HG03064 (cell line): Measurements from ENCODE around the gene CFP.

Source experiments
- ATAC-seq: cut with Tn5 transposase; IDR thresholded peaks from one replicate; pipeline ENCODE4 v1.9.1; 2021; ENCODE audit warnings: low read depth; ENCODE audit not compliant: unreplicated experiment

Gene CFP

DNA sequence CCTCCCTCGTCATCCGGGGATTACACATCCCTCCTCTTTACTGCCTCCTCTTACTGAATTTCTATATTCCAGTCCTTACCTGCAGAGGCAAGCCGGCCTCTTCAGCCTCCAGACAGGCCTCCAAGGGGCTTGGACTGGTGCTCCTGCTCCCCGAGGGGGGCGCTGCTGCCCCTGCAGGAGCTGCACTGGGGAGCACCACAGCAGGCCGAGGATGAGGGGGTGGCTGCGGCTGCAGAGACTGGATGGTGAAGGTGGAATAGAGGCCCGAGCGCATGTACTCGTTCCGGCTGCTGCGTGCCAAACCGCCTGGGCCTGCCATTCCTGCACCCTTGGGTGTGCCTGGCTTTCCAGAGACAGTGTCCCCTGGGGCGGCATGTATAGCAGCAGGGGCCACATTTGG, 9.1 kb upstream of the CFP start:
- ATAC-seq: no peak

DNA sequence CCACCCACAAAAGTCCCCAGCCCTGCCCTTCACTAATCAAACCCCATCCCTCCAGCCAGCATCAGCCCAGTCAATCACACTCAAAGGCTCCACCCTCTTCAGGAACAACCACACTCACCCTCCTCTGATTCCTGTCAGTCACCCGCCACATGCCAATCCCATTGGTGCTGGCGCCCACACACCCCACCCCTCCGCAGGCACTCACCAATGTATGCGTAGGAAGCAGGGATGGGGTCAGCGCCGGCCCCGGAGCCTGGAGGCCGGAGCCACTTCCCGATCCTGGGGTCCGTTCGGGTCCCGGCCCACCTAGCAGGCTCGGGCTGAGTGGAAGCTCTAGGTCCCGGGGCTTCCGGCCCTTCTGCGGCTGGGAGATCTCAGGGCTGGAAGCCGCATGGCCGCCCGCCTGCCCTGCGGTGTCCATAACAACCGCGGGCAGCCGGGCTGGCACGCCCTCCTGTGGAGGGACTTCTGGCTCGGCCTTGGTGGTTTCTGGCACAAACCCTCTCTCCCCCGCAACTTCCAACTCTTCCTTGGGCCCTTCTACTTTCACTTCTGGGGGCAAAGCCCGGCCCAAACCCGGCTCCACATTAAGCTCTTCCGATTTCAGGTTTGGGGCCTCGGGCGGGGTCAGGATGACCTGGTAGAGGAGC, 7.9 kb upstream of the CFP start:
- ATAC-seq: no peak

DNA sequence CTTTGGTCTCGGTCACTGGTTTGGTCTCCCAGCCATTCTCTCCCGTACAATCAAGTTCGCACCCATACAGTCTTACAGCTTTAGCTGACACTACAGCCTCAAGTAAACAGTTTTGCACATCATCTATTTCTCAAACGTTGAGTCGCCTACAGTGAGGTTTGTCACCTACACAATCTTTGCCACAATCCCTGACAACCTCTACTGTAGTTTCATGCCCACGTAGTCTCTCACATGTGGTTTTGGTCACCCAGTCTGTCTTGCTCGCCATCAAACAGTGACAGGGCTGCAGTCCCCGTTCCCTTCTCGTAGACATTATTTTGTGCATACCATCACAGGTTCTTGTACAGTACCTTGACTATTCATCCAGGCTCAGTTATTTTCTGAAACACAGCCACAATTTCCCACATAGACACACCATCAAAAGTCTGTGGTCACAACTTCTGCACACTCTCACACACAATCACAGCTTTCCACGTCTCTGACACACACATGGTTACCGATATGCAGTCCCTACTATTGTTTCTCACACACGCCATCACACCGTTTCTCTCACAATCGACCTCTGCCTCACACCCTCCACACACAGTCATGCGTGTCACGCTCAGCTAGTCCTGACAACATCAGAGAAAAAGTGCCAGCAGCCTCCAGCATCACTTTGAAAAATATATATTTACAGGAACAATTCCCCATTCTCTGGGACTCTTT, 5.3 kb upstream of the CFP start:
- no peak for ATAC-seq

DNA sequence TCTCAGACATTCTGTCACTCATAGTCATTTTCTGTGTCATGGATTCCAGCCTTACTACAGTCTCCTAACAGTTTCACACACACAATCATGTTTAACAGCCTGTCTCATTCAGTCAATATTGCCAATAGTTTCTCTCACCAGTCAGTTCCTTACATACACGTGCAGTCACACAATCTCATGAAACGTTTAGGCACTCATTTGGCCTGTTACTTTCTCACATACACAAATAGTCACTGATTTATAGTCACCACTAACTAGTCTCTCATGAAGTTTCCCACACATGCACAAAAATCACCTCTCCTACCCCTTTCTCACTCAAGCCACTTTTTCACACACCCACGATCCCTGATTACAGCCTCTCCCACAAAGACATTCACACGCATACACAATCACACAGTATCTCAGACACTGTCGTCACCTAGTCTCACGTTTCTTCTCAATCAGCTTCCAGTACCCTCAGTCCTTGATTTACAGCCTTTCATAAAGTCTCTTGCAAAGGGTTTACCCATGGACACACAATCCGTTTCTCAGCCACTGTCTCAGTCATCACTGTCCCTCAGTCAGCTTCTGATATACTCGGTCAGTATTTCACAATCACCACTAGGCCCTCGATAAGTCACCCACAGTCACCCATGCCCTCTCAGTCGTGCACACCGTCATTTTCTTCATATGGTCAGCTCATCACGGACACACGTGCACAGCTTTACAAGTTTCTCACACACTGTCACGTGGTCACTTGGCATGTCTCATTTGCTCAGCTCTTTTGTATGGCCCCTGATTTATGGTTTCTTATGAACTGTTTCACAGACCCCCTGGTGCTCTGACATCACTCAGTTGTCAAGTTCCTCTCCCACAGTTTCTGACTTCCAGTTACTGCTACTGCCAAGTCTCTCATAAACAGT, 4.2 kb upstream of the CFP start:
- ATAC-seq: no peak

DNA sequence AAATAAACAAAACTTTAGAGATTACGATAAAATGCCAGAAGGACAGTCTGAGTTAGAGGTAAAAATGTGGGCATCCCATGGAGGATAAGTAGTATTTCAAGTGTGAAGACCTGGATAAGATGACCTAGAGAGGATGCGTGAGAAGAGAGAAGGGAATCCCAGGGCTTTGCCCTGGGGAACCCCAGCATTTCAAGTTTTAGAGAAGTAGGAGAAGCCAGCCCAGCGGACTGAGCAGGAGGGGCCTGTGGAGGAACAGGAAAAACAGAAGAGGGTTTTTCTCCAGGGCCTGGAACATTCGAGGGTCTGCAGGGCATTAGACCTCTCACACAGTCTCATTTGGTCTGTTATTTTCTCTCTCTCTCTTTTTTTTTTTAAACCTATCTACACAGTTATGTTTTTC, 2.9 kb upstream of the CFP start:
- ATAC-seq: no peak

DNA sequence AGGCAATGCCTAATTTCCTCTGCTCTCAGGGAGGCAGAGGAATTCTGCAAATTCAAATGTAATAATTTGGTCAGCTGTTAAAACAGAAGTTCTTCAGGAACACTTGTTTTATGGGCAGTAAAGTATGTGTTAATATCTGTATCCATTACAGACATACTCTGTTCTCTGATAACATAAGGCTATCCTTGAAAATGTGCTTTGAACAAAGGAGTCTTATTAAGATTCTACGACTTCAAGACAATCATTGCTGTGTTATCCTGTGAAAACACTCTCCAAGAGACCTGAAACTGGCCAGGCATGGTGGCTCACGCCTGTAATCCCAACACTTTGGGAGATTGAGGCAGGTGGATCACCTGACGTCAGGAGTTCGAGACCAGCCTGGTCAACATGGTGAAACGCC, 1.9 kb upstream of the CFP start:
- ATAC-seq: no peak

DNA sequence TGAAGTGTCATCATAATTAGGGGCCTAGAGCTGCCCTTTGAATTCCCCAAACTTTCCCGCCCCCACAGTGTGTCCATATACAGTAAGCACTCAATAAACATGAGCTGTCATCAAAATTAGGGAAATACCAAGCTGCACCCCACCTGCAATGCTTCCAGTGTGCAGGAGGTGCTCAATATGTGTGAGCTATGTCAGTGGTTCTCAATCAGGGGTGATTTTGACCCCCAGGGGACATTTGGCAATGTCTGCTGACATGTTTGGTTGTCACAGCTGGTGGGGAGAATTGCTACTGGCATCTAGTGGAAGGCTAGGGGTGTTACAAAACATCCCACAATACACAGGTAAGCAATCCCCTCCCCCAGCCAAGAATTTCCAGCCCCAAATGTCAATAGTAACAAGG, 748 bp downstream of the CFP start:
- ATAC-seq: no peak

DNA sequence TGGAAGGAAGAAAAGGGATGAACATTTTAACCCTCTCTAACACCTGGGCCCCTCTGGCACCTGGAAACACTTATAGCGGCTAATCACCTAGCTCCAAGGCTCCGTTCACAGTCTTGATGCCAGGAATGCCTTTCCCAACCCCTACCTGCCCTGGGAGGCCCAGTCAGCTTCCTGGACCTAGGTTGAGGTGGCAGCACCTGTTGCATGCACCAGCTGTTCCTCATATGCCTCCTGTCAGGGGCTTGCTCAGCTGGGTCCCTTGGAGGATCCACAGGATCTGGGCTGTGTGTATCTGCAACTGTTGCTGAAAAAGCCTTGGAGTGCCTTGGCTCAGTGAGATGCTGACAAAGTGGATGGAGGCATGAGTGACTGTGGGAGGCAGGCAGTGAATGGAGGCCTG, 4.4 kb downstream of the CFP start:
- no peak for ATAC-seq

DNA sequence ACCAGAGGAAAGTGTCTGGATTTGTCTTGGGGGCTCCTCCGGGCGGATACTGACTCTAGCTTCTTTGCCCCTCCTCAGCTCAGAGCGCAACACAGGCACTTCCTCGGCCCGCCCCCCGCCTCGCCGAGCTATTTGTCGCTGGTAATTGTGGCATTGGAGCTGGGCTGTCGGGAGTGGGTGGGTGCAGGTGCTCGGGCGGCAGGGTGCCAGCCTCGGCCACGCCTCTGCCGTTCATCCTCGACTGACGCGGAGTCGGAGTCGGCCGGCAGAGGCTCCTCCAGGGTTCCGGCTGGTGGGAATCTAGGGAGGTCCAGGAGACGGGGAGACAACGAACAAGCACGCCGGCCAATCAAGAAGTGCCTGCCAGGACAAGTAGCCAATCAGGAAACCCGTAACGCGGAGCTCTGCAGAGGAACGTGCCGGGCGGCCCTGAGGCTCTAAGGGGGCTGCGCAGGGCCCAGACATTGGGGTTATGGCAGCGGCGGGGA, 6.1 kb downstream of the CFP start:
- no peak for ATAC-seq

DNA sequence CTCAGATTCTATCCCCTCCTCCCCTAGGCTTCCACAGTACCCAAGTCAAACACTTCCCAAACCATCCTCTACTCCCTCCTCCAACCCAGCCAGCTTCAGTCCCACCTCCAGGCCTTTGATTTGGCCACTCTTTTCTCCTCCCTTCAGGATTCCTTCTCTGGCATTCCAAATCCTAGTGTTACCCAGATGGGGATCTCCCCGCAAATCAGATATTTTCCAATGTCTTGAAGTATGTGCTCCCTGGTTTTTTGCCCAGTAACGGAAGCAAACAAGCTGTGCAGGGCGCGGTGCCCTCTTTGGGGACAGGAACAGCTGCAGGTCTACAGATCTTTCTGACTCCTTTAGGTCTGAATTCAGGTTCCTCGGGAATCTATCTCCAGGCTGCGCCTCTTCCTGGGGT, 7.9 kb downstream of the CFP start:
- no peak for ATAC-seq

DNA sequence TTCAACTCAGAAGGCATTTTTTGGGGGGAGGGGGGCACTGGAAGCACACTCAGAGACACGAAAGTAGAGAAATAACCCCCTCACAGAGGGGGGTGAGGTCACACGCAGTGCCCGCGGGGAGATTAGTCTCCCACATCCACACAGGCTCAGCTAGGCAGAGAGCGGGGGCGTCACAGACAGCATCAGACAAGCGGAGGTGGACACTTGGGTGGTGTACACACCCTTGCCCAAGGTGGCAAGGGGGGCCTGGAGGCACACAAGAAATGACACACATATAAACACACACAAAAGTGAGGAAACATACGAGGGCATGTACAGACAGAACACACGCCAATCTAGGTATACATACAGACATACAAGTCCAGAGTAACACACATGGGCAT, 9.4 kb downstream of the CFP start:
- ATAC-seq: no peak

DNA sequence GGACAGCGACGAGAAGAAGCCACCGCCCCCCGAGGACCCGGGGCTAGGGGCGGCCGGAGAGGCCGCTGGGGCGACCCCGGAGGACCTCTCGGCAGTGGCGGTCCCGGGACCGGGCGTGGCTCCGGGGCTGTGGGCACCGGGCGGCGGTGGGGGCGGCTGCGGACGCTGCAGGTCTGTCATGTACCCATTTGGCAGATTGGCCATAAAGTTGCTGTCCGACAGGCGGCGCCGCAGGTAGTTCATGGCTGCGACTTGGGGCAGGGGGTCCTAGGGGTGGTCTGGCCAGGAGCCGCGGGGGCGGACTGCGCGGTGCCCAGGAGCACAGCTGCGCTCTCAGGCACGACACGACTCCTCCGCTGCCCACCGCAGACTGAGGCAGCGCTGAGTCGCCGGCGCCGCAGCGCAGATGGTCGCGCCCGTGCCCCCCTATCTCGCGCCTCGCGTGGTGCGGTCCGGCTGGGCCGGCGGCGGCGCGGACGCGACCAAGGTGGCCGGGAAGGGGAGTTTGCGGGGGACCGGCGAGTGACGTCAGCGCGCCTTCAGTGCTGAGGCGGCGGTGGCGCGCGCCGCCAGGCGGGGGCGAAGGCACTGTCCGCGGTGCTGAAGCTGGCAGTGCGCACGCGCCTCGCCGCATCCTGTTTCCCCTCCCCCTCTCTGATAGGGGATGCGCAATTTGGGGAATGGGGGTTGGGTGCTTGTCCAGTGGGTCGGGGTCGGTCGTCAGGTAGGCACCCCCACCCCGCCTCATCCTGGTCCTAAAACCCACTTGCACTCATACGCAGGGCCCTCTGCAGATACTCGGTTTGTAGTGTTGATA, 10.0 kb downstream of the CFP start, which contains the start of gene SYN1:
Gene SYN1 (minus strand): TSS at position 372 of the 817 bp plus-strand sequence. CDS start 129 bp downstream, at position 243.
- ATAC-seq: no peak

DNA sequence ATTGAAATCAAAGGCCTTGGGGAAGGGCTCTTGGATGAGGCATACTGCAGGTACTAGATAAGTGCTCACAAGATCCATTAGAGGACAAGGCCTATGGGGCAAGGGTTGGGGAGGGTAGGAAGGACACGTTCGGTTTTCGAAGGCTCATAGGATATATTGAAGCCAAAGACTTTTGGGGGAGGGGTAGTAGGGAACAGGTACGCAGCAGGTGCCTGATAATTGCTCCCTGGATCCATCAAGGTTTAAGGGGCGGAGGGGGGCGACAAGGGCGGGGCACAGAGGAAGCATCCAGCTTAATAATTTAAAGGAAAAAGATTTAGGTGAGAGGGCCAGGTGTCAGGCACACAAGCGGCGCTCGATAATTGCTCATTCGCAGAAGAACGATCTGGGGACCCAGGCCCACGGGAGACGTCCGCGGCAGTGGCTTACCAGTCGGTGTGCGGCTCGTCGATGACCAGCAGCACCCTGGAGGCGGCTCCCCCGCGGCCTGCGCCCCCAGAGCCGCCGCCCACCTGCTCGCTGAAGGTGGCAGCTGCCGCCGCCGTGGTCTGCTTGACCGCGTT, 10.7 kb downstream of the CFP start:
- no peak for ATAC-seq

DNA sequence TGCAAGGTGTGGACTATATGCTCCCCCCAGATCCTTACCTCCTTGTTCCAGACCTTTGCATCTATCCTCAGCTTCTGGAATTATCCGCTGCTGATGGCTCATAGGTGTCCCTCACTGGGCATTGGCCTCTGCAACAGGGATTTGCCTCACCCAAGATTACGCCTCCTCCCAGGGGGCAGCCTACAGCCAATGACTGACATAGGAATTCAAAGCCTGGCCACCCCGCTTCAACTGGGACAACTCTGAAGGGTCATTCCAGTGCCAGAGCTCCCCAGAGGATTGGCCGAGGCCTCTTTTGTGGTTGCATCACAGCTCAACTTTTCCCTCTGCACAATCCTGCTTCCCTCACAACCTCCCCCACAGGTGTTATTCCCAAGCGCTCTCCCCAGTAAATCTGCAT, 15.1 kb downstream of the CFP start:
- ATAC-seq: no peak

DNA sequence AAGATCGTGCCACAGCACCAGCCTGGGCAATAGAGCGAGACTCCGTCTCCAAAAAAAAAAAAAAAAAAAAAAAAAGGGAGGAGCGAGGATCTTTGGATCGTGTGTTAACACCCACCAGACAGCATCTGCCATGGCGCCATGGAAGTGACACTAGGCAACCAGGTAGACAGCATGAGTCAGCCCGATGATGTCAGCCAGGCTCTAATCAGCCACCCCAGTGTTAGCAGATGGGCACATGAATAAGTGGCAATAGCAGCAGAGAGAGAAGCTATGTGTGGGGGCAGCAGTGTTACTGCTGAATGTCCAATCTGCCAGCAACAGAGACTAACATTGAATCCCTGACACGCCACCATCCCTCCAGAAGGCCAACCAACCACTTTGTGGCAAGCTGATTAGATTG, 16.6 kb downstream of the CFP start:
- no peak for ATAC-seq

DNA sequence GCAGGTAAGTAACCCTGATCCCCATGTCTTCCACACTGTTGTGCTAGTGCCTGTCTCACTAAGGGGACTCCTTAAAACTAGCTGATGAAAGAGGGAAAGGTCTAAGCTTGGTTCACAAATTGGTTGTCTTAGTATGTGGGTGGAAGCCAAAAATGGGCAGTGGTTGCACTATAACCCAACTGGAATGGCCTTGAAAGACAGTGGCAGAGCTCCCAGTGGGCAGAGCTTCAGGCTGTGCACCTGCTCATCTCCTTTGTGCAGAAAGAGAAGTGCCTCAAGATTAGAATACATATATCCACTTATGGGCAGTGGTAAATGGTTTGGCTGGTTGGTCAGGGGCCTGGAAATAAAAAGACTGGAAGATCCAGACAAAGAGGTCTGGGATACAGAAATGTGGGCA, 17.3 kb downstream of the CFP start:
- ATAC-seq: no peak

DNA sequence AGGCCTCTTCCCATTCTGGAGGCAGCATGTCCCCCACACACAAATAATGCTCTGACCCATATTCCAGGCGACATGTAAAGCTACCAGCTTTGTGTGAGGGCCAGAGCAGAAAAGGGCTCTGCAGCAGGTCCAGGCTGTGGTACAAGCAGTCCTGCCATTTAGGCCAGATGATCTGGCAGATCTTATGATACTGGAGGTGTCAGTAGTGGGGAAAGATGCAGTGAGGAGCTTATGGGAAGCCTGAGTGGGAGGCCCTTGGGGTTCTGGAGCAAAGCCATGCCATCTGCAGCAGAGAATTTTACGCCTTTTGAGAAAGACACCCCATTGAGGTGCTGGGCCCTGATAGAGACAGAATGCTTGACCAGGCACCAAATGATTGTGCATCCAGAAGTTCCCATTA, 17.8 kb downstream of the CFP start:
- no peak for ATAC-seq

DNA sequence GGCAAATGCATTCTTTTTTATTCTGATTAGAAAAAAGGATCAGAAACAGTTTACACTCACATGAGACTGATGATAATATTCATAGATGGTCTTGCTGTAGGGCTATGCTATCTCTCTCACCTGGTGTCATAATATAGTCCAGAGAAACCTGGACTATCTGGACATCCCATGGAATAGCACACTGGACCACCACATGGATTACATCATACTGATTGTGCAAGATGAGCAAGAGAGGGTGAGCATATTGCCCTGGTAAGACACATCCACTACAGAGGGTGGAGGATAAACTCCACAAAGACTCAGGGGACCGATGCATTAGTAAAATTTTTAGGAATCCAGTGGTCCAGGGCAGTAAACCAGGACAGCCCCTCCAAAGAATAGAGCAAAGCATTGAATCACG, 18.2 kb downstream of the CFP start:
- no peak for ATAC-seq

DNA sequence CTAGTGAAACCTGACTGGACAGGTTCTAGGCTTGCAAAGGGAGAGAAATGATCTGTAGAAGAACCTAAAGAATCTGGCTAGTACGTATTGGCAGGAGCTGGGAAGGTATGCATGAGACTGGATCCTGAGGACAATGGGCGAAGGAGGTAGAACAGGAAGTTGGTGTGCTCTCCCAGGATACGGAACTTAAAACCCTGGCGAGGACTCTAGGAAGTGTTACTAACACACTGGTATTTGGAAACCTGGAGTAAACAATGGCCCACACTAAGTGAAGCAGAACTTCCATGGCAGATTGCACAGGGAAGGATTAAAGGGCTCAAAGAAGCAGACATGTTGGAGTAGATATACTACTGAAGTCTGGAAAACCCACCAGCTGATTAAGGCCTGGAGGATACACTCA, 19.2 kb downstream of the CFP start:
- ATAC-seq: no peak

DNA sequence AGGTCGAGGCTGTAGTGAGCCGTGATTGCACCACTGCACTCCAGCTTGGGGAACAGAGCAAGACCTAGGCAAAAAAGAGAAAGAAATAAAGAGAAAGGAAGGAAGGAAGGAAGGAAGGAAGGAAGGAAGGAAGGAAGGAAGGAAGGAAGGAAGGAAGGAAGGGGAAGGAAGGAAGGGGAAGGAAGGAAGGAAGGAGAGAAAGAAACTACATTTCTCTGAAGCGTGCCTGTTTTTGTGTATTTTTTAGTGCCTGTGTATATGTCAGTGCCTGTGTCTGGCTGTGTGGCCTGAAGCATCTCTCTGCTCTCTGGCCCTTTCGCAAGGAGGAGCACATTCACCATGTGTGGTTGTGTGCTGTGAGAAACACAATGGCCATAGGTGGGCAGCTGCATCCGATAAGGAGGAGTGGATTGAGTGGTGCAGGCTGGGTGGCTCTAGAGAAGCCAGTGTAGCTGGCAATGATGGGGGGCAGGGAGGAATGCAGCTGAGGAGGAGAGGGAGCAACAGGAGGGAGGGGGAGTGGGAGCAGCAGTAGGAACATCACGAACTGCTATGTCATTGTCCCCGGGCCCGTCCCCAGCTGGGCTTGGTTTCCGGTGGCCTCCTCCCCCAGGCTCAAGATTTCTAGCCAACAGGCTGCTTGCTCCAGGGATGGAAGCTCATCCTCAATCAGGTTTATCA, 21.5 kb downstream of the CFP start:
- no peak for ATAC-seq
